Brain microvascular endothelial cell (primary cell): ENCODE data around the gene RRM2.

Experiments
- DNase-seq: peaks from one replicate; pipeline ENCODE4 v3.0.0-alpha.2; 2020
- H3K27ac ChIP-seq: fragments of 250-450 bp; sonication (Bioruptor Pico); 2 replicates; pipeline ENCODE4 v1.5.1; 2020; ENCODE audit warnings: mild to moderate bottlenecking, moderate library complexity
- H3K27me3 ChIP-seq: fragments of 250-450 bp; sonication (Bioruptor Pico); replicated peaks from 2 replicates; pipeline ENCODE4 v1.5.1; 2020; ENCODE audit warnings: mild to moderate bottlenecking
- H3K36me3 ChIP-seq: fragments of 250-450 bp; sonication (Bioruptor Pico); replicated peaks from 2 replicates; pipeline ENCODE4 v1.5.1; 2020; ENCODE audit warnings: mild to moderate bottlenecking
- H3K4me3 ChIP-seq: 2 replicates; pipeline ENCODE4 v1.5.1; 2011; ENCODE audit warnings: low read depth, mild to moderate bottlenecking, control low read depth, low read length, moderate library complexity
- CTCF ChIP-seq: IDR thresholded peaks from 2 replicates; pipeline ENCODE4 v1.5.1; 2011; ENCODE audit warnings: low read depth, mild to moderate bottlenecking, moderate library complexity, low read length, control low read depth, inconsistent platforms; ENCODE audit errors: missing control alignments
- in situ Hi-C: cut with HindIII; loops from 2 replicates; pipeline ENCODE4 v1.10.0; 2017; ENCODE audit warnings: low sequenced_read_pairs, low pct_ligation_motif_present

RRM2 gene

GRCh38 chr2:10140841-10141610 lies 18.5 kb downstream of the RRM2 start:
- no peak overlapping the region for H3K4me3 ChIP-seq
- no peaks in the 10 kb centered on the region for H3K36me3 ChIP-seq
- no peaks in the 10 kb centered on the region for H3K27me3 ChIP-seq
- no peak for DNase-seq
- in situ Hi-C loops = no loop called here
- H3K27ac ChIP-seq = no peak overlapping the region
- TF ChIP-seq CTCF = peak; percentile 37

DNA sequence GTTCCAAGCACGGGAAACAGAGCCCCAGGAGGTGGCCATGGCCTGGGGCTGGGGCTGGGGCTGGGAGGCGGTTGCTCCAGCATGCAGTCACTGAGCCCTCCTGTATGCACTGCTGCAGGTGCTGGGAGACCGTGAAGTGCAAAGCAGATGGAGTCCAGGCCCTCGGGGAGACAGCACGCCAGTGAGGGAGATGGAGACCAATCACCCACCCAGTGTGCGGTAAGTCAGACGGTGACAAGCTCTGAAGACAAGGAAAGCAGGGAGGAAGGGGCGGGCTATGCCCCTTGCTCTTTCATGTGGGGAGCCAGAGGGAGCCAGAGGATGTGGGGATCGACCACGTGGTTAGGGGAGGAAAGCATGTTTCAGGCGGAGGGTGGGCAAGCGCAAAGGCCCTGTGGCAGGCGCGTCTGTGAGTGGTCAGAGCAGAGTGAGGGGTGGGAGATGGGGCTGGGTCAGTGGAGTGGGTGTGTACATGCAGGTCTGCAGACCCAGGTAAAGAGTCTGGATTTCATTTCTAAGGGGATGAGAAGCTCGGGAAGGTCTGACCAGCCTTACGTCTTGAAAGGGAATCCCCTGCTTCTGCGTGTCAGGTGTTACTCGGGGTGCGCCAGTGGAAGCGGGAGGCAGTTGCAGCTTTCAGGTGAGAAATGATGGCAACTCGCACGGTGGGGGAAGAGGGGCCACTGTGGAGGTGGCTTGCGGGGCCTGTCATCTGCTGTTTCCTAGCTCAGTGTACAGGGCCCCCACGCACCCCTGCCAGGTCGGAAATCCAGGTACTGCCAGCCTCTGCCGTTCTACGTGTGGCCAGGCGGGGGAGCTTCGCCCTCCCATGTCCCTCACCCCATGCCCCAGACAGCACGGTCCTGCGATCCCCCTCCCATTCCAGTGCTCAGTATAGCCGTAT lies 19.4 kb downstream of the RRM2 start:
- DNase-seq = no peak
- no peak overlapping the region for H3K27ac ChIP-seq
- no peaks in the 10 kb centered on the region for H3K27me3 ChIP-seq
- peak; percentile 70 for TF ChIP-seq CTCF
- H3K4me3 ChIP-seq = no peak overlapping the region
- in situ Hi-C loops = no loop called here
- no peaks in the 10 kb centered on the region for H3K36me3 ChIP-seq

- H3K4me3 ChIP-seq = no peak overlapping the region
- no peak overlapping the region for H3K27ac ChIP-seq
- in situ Hi-C loops = no loop called here
- H3K36me3 ChIP-seq = no peaks in the 10 kb centered on the region
- DNase-seq = no peak
- TF ChIP-seq CTCF = no peak
- no peaks in the 10 kb centered on the region for H3K27me3 ChIP-seq
These were observed 20.1 kb downstream of the RRM2 start for GRCh38 chr2:10142640-10142965.

- TF ChIP-seq CTCF = no peak
- H3K36me3 ChIP-seq = no peaks in the 10 kb centered on the region
- no peak for DNase-seq
- H3K27me3 ChIP-seq = no peaks in the 10 kb centered on the region
- H3K4me3 ChIP-seq = no peak overlapping the region
- in situ Hi-C loops = no loop called here
- no peak overlapping the region for H3K27ac ChIP-seq
These were observed 22.4 kb downstream of the RRM2 start for GRCh38 chr2:10144771-10145518.

DNA sequence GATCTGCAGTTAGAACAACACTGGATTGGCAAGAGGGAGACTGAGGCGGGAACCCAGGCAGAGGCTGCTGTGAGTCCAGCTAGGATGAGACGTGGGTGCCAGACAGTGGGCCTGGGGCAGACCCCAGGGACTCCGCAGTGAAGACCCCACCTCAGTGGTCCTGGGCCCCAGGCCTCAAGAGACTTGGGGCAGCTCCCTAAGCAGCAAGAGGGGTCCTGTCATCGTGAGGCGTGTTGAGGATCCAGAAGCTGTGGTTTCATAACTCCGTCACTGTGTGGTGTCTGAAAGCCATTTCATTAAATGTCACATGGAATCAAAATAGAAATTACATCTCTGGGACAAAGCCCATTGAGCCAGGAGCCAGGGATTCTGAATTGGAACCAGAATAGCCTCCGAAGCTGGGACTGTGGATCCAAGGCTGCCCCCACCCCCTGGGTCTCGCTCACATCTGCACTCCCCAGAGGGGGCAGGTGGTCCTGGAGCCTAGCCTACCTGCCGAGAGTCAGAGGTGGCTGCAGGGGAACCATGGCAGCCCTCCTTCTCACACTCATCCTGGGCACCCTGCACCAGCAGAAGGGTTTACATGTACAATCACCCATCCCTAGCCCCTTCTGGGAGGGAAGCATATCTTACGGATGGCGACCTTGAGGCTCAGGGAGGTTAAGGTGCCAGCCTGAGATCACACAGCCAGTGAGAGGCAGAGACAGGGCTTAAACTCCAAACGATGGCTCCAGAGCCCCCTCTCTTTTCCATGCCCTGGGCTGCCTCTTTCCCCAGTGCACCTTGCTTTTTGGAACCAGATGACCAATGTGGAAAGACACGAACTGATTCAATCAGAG lies 23.2 kb downstream of the RRM2 start:
- Histone ChIP-seq H3K27ac (no peak overlapping the region), H3K36me3 (no peaks in the 10 kb centered on the region), H3K27me3 (no peaks in the 10 kb centered on the region), H3K4me3 (no peak overlapping the region)
- in situ Hi-C loops = no loop called here
- TF ChIP-seq CTCF = no peak
- no peak for DNase-seq
